Stimulated activated naive CD8-positive, alpha-beta T cell treated with anti-CD3 and anti-CD28 coated beads, Interleukin-15, Interleukin-2, amounts not matched to agents 100 ng/mL and 50 ng/mL, for 24 hours (primary cell): Measurements from ENCODE around the gene RABL3.
"Not testable (repeated sequence)": the region's sequence is repeated elsewhere in the genome, so short reads cannot be mapped to it uniquely, and the experiment has no call there.

Experiments
- H3K27ac Mint-ChIP-seq: one replicate; pipeline ENCODE4 v1.8.0; 2021; ENCODE audit warnings: mild to moderate bottlenecking, mixed read lengths
- H3K27me3 Mint-ChIP-seq: one replicate; pipeline ENCODE4 v1.8.0; 2021; ENCODE audit warnings: mixed read lengths
- H3K36me3 Mint-ChIP-seq: one replicate; pipeline ENCODE4 v1.8.0; 2021; ENCODE audit warnings: low read depth, mixed read lengths
- H3K4me1 Mint-ChIP-seq: one replicate; pipeline ENCODE4 v1.8.0; 2021; ENCODE audit warnings: low read depth, mixed read lengths
- H3K4me3 Mint-ChIP-seq: one replicate; pipeline ENCODE4 v1.8.0; 2021; ENCODE audit warnings: mild to moderate bottlenecking, mixed read lengths
- H3K9me3 Mint-ChIP-seq: one replicate; pipeline ENCODE4 v1.8.0; 2021; ENCODE audit warnings: mixed read lengths

The RABL3 gene

DNA sequence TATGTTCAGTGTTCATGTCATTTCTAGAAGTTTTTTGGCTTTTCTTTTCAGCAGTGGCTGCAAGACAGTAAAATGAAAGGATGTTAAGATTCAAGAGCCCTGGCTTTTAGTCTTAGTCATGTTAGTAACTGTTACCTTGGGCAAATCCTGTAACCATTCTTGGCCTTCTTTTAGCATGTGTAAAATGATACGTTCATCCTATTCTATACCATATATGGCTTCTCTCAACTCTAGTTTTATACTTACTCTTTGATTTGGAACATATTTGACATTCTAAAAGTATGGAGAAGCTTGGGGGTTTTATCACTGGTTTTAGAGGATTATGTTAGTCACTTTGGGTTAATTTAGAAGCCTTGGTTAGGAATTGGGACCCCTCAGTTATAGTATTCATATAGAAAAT lies 20.3 kb upstream of the RABL3 start:
- no peak overlapping the region for H3K27ac Mint-ChIP-seq
- H3K9me3 Mint-ChIP-seq = no peaks in the 10 kb centered on the region
- H3K36me3 Mint-ChIP-seq = peaks cover 34% of the 10 kb centered on the region
- peaks cover 55% of the 10 kb centered on the region for H3K4me1 Mint-ChIP-seq
- H3K4me3 Mint-ChIP-seq = no peak overlapping the region
- H3K27me3 Mint-ChIP-seq = no peaks in the 10 kb centered on the region

DNA sequence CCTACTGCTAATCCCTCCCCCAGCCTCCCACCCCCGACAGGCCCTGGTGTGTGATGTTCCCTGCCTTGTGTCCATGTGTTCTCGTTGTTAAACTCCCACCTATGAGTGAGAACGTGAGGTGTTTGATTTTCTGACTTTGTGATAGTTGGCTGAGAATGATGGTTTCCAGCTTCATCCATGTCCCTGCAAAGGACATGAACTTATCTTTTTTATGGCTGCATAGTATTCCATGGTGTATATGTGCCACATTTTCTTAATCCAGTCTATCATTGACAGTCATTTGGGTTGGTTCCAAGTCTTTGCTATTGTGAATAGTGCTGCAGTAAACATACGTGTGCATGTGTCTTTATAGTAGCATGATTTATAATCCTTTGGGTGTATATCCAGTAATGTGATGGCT lies 16.2 kb upstream of the RABL3 start:
- not testable (repeated sequence) for H3K4me3 Mint-ChIP-seq, H3K27ac Mint-ChIP-seq, H3K9me3 Mint-ChIP-seq, H3K27me3 Mint-ChIP-seq
- Mint-ChIP-seq H3K36me3 (peaks cover 68% of the 10 kb centered on the region), H3K4me1 (peaks cover 38% of the 10 kb centered on the region)

DNA sequence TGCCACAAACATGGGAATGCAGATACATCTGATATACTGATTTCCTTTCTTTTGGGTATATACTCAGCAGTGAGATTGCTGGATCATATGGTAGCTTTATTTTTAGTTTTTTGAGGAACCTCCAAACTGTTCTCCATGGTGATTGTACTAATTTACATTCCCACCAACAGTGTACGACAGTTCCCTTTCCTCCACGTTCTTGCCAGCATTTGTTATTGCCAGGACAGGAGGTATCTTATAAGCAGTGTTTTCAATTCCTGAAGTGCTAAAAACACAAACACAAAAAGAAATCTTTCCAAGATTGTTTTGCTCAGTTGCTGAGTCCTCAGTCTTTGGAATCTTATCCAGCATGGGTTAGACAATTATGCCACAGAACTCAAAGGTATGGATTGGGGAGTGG lies 13.7 kb upstream of the RABL3 start:
- H3K9me3 Mint-ChIP-seq = peaks cover 6% of the 10 kb centered on the region
- no peak overlapping the region for H3K4me3 Mint-ChIP-seq
- peaks cover 80% of the 10 kb centered on the region for H3K36me3 Mint-ChIP-seq
- no peak overlapping the region for H3K27ac Mint-ChIP-seq
- H3K4me1 Mint-ChIP-seq = peaks cover 28% of the 10 kb centered on the region
- no peaks in the 10 kb centered on the region for H3K27me3 Mint-ChIP-seq

DNA sequence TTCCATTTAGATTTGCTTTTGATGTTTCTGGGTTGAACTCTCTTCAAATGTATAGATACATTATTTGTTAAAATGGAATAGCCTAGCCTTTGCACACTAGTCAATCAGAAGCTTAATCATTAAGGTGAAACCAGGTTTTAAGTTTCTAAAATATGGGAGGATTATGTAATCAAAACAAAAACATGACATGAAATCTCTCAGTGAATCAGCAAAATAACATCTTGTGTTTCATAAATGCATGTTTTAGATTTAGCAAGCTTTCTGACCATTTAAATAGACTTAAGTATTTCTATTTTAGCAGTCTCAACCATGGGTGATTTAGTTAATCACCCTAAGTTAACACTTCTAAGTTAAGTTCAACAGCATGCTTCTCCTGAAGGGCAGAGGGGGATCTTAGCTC lies 11.5 kb upstream of the RABL3 start:
- Mint-ChIP-seq H3K36me3 (peaks cover 72% of the 10 kb centered on the region), H3K4me1 (peaks cover 20% of the 10 kb centered on the region), H3K9me3 (peaks cover 6% of the 10 kb centered on the region), H3K27ac (no peak overlapping the region), H3K27me3 (no peaks in the 10 kb centered on the region), H3K4me3 (no peak overlapping the region)

DNA sequence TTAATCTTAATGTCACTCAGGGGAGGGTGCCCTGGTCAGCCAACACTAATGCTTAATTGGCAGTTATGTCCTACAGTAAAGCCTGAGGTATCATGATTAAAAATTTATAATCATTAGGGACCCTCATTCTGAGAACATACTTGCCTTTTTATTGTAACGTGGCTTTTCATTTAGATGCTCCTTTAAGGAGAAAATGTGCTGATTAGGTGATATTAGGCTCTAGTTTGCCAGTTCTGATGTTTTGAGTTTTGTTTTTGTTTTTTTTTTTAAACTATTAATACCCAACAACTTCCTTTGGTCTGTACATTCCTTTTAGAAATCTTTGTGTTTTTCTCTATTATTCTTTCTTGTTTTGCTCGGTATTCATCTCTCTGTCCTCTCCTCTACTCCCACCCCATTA lies 10.5 kb upstream of the RABL3 start:
- H3K27ac Mint-ChIP-seq = no peak overlapping the region
- peaks cover 6% of the 10 kb centered on the region for H3K9me3 Mint-ChIP-seq
- peaks cover 63% of the 10 kb centered on the region for H3K36me3 Mint-ChIP-seq
- H3K27me3 Mint-ChIP-seq = no peaks in the 10 kb centered on the region
- peaks cover 17% of the 10 kb centered on the region for H3K4me1 Mint-ChIP-seq
- H3K4me3 Mint-ChIP-seq = no peak overlapping the region

DNA sequence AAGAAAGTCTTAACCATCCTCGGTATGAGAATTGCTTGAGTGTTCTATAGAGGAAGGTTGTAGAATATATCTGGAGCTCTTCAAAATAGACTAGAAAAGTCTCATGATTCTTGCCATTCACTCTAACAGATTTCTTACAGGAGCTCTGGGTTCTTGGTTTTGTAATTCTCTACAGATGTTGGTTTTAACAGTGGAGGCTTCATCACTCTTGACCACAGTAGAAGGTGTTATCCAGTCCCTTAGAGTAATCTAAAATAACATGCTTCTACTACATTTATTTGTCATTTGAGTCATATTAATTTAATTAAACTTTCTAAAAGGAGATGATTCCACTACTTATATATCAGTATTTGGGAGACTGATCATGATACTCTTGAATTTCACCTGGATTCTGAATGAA lies 9.9 kb upstream of the RABL3 start:
- H3K9me3 Mint-ChIP-seq = peaks cover 6% of the 10 kb centered on the region
- H3K36me3 Mint-ChIP-seq = peaks cover 61% of the 10 kb centered on the region
- H3K27ac Mint-ChIP-seq = no peak overlapping the region
- no peak overlapping the region for H3K4me3 Mint-ChIP-seq
- no peaks in the 10 kb centered on the region for H3K27me3 Mint-ChIP-seq
- H3K4me1 Mint-ChIP-seq = peaks cover 17% of the 10 kb centered on the region

DNA sequence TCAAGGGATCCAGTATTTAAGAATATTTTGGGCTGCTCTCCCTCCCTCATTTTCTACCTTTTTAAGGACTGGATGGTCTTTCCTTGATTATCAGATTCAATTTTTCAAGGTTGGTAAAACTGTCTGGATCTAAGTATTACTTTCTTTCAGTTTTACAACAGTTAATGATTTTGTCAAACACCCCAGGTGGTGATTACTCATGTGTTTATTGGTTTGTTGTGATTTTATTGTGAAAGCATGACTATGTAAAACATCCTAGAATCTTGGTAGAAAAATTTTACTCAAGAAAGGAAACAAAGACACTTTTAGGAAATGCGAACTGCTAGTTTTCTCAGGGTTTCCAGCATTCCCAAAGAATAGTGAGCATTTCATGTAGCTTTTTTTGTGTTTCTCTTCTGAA lies 7.5 kb upstream of the RABL3 start:
- H3K27me3 Mint-ChIP-seq = no peaks in the 10 kb centered on the region
- no peak overlapping the region for H3K27ac Mint-ChIP-seq
- H3K4me1 Mint-ChIP-seq = peaks cover 25% of the 10 kb centered on the region
- no peak overlapping the region for H3K4me3 Mint-ChIP-seq
- H3K9me3 Mint-ChIP-seq = no peaks in the 10 kb centered on the region
- peaks cover 43% of the 10 kb centered on the region for H3K36me3 Mint-ChIP-seq

DNA sequence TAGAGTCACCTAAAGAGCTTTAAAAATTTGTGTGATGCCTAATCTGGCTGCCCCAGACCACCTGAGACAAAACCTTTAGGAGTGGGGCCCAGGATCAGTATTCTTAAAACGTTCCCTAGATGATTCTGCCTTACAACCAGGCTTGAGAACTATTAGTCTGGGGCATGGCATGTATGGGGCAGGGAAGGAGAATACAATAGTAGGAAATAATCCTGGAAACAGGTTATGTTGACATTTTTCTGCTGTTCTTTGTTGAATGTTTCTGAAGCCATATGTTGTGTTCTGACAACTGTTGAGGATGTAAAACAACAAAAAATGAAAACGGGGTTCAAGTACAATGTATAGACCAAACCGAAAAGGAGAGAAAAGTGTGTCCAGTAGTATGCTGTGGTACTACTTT lies 3.1 kb upstream of the RABL3 start:
- Mint-ChIP-seq H3K27ac (no peak overlapping the region), H3K4me1 (peaks cover 39% of the 10 kb centered on the region), H3K36me3 (peaks cover 12% of the 10 kb centered on the region), H3K9me3 (no peaks in the 10 kb centered on the region), H3K4me3 (no peak overlapping the region), H3K27me3 (no peaks in the 10 kb centered on the region)

DNA sequence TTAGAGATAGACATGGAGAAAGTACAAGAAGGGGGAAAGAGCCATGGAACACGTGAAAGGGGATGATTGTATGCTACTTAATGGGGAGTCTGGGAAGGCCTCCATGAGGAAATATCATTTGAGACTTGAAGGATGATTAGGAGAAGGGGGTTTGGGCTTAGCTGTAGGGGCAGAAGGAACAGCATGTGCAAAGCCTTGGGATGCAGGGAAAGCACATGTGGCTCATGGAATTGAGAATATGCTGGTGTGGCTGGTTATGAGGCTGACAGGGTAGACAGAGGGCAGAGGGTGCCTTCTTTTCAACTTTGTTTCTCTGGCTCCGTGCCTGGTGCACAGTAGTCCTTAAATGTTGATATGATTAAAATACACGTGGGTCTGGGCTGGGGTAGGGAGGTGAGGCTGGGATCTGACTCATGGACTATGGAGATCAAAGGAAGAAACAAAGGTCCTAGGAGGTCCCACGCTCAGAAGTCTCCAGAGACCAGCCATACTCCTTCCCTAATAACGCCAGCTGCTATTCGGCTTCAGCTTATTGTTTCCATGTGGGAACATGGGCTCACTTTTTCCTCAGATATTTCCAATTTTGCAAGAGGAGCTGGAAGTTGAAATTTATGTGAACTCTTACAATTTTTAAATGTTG lies 1.4 kb upstream of the RABL3 start:
- Mint-ChIP-seq H3K9me3 (no peaks in the 10 kb centered on the region), H3K27ac (peak overlapping the region; percentile 83), H3K4me3 (peak overlapping the region; percentile 88), H3K36me3 (peaks cover 9% of the 10 kb centered on the region), H3K27me3 (no peaks in the 10 kb centered on the region), H3K4me1 (peaks cover 35% of the 10 kb centered on the region)

DNA sequence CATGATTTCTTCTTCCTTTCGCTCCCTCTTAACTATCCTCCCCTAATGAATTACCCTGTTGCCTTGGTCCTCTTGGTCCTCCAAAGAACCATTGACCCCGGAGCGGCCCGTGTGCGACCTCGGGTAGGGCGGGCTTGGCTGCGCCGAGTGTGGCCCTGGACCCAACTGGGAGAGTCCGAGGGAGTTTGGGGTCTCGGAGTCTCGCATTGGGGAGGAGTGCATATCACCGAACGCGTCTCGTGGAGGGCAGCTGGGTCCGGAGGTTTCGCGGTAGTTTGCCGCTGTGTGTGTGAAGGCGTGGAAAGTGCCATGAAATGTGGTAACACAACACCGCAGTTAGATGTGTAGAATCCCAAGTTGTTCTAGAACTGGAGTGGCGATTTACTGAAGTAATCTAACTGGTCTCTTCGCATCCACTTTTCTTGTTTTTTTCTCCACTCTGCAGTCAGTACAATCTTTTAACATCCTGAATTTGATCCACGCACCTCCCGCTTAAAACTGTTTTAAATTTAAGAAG lies 591 bp upstream of the RABL3 start:
- H3K4me1 Mint-ChIP-seq = peaks cover 35% of the 10 kb centered on the region
- peak overlapping the region; percentile 83 for H3K27ac Mint-ChIP-seq
- no peaks in the 10 kb centered on the region for H3K9me3 Mint-ChIP-seq
- no peaks in the 10 kb centered on the region for H3K27me3 Mint-ChIP-seq
- H3K36me3 Mint-ChIP-seq = peaks cover 9% of the 10 kb centered on the region
- H3K4me3 Mint-ChIP-seq = peak overlapping the region; percentile 88

DNA sequence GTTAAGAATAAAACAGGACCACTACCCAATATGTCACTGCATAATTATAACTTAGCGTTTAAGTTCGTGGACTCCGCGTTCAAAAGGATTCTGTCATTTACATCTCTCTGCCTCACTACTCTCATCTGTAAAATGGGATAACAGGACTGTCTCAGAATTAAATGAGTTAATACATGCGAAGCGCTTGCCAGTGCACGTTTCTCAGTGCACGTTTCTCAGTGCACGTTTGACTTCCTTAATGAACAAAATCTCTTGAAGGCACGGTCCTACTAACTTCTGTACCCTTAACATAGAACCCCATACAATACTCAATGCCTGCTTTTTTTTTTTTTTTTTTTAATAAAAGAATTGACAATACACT lies 499 bp downstream of the RABL3 start:
- Mint-ChIP-seq H3K9me3 (peaks cover 5% of the 10 kb centered on the region), H3K4me3 (peak overlapping the region; percentile 88), H3K27me3 (no peaks in the 10 kb centered on the region), H3K36me3 (peaks cover 15% of the 10 kb centered on the region), H3K27ac (peak overlapping the region; percentile 83), H3K4me1 (peaks cover 35% of the 10 kb centered on the region)

DNA sequence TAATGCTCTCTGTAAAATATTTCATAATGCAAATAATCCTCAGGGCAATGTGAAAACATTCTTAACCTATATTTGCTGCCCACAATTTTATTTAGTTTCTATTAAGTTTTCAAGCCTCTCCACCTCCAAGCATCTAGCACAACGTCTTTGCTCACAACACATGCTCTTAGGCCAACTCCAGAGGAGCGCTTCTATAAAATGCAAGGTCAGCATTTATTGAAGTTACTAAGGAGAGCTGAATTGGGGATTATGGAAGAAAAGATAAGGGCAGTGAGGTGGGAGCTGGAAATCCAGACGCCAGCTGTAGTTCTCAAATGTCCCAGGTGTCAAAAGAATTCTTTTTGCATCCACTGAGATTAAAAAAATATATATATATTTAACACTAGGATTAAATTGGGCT lies 996 bp downstream of the RABL3 start:
- Mint-ChIP-seq H3K4me3 (peak overlapping the region; percentile 88), H3K27ac (peak overlapping the region; percentile 34), H3K36me3 (peaks cover 18% of the 10 kb centered on the region), H3K4me1 (peaks cover 35% of the 10 kb centered on the region), H3K27me3 (no peaks in the 10 kb centered on the region), H3K9me3 (peaks cover 7% of the 10 kb centered on the region)

DNA sequence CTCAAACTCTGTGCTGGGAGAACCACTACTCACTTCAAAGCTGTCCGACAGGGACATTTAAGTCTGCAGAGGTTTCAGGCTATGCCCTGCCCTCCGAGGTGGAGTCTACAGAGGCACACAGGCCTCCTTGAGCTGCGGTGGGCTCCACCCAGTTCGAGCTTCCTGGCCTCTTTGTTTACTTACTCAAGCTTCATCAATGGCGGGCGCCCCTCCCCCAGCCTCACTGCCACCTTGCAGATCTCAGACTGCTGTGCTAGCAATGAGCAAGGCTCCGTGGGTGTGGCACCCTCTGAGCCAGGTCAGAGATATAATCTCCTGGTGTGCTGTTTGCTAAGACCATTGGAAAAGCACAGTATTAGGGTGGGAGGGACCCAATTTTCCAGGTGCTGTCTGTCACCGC lies 4.3 kb downstream of the RABL3 start:
- H3K9me3 Mint-ChIP-seq, H3K4me3 Mint-ChIP-seq, H3K27me3 Mint-ChIP-seq, H3K27ac Mint-ChIP-seq, H3K4me1 Mint-ChIP-seq: not testable (repeated sequence)
- H3K36me3 Mint-ChIP-seq = peaks cover 27% of the 10 kb centered on the region

DNA sequence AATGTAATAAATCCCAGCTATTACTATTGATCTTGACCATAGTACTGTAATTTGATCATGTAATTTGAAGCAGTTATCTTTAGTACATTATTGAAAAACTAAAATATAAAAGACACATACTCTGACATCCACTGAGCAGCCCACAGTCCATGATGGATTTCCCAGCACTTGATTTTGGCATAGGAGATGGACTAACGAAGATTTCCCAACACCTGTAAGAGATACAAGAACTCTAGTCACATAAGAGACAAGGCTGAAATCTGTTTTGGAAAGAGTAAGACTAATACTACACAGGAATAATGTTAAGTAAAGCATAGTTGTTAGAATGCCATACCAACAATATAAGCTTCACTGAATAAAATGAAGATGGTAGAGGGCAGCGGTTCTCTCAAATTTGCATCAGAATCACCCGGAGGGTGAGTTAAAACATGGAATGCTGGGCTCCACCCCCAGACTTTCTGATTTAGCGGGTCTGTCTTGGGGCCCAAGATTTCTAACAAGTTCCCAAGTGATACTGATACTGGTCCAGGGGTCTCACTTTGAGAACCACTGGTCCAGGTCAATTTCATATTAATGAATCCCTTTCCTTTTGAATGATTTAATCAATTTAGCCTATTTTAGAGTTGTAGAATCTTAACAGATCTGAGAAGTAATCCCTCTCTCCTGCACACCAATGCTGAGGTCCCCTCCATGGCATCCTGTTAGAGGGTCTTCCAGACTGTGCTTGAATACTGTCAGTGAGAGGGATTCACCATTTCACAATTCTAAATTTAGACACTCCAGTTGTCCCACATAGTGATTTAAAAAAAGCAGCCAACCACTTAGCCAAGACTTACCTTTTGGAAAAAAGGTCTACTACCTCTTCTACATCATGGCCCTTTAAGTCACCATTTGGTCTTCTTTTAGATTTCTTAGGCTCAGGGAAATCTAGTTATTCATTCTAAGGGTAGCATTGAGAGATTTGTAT lies 11.5 kb downstream of the RABL3 start:
- Mint-ChIP-seq H3K27me3 (no peaks in the 10 kb centered on the region), H3K27ac (no peak overlapping the region), H3K4me3 (no peak overlapping the region), H3K9me3 (no peaks in the 10 kb centered on the region), H3K36me3 (peaks cover 35% of the 10 kb centered on the region), H3K4me1 (no peaks in the 10 kb centered on the region)

DNA sequence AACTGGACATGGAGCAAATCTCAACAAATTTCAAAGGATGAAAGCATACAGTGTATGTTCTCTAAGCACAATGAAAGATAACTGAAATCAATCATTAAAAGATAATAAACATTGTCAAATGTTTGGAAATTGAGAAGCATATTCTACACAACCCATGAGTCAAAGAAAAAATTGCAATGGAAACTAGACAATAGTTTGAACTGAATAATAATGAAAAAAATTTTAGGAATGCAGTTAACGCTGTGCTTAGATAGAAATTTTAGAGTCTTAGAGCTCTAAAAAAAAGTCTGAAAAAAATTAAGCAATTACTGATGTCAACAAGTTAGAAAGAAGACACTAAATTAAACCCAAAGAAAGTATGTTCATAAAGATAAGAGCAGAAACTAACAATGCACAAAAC lies 15.5 kb downstream of the RABL3 start:
- no peak overlapping the region for H3K4me3 Mint-ChIP-seq
- peaks cover 46% of the 10 kb centered on the region for H3K36me3 Mint-ChIP-seq
- H3K27me3 Mint-ChIP-seq = no peaks in the 10 kb centered on the region
- H3K4me1 Mint-ChIP-seq = no peaks in the 10 kb centered on the region
- H3K9me3 Mint-ChIP-seq = peaks cover 3% of the 10 kb centered on the region
- peak overlapping the region; percentile 14 for H3K27ac Mint-ChIP-seq
